ENCODE results near the gene FANCC.

GRCh38 chr9:95265960-95266359 lies 51.5 kb downstream of the FANCC start:
- no peak for TF ChIP-seq EZH2 (IDR thresholded peaks at IDR 0.05)
- no peak for TF ChIP-seq CTCF (IDR thresholded peaks at IDR 0.05 in 2 of 3, conservative IDR thresholded peaks at IDR 0.05 in 1 of 3; ENCODE audit: borderline replicate concordance in 1 of 3, insufficient read depth in 1 of 3, low read depth in 2 of 3, low read length in 2 of 3)
- TF ChIP-seq ZNF274 (IDR thresholded peaks at IDR 0.05; ENCODE audit: low read depth, low read length): no peak
- TF ChIP-seq EZH2phosphoT487 (IDR thresholded peaks at IDR 0.05; ENCODE audit: borderline replicate concordance): no peak
- TF ChIP-seq POLR2AphosphoS5 (IDR thresholded peaks at IDR 0.05; ENCODE audit: low read depth, low read length): no peak
- no peak for TF ChIP-seq POLR2A (IDR thresholded peaks at IDR 0.05; ENCODE audit: borderline replicate concordance, extremely low read depth, insufficient read depth, insufficient read length)
- TF ChIP-seq ATF3 (IDR thresholded peaks at IDR 0.05): no peak
- no peak for TF ChIP-seq YY1 (IDR thresholded peaks at IDR 0.05; ENCODE audit: extremely low read depth, insufficient replicate concordance, low read depth, low read length)
- TF ChIP-seq SP1 (IDR thresholded peaks at IDR 0.05; ENCODE audit: low read depth): no peak
- no peak for TF ChIP-seq EGR1 (IDR thresholded peaks at IDR 0.05; ENCODE audit: low read depth)
- TF ChIP-seq ELF1 (IDR thresholded peaks at IDR 0.05; ENCODE audit: borderline replicate concordance, low read depth): no peak
- TF ChIP-seq ZBTB33 (IDR thresholded peaks at IDR 0.05; ENCODE audit: extremely low read depth, insufficient replicate concordance, low read length): no peak
- TF ChIP-seq CEBPB (IDR thresholded peaks at IDR 0.05; ENCODE audit: low read depth): no peak
